ENCODE measurements around the gene MAP7. TPM values are rescaled to one million over a fixed set of nuclear protein-coding genes. Genes with fewer than 3 reads are reported as not detected.

The MAP7 gene
- polyA plus RNA-seq, 6 donors from 2014 or later, result 0.19 to 0.71 (median 0.32) TPM; not detected in 2

DNA sequence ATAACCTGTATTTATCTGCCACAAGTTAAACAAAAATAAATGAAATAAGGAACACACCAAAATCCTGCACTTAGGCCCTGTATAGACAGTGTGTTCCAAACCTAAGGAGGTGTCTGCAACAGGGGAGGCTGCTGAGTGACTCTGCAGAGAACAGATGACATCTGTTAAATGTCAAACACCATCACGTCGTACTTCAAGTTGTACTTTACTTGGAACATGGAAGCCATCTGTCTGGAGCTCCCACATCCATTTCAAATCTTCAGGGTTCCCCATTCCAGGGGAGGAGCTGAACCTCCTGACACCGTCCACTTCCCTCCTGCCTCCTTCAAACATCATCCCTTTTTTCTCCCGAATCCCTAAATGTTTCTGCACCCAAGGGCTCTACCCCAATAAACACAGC lies 1.8 kb upstream of the MAP7 start:
- ATAC-seq (ENCODE audit: low read depth in 2 of 2) (no peak), DNase-seq (no peak)
- Mint-ChIP-seq H3K4me1 (peaks cover 0 to 9% (median 5%) of the 10 kb centered on the region in 3 donors), H3K27ac (peak overlapping the region in 1 of 6 donors; percentile 68), H3K36me3 (no peaks in the 10 kb centered on the region), H3K9me3 (no peaks in the 10 kb centered on the region), H3K4me3 (peak overlapping the region in 4 of 8 donors; percentile 9 to 65 (median 32)), H3K27me3 (peaks cover 21 to 23% (median 21%) of the 10 kb centered on the region in 3 donors)

DNA sequence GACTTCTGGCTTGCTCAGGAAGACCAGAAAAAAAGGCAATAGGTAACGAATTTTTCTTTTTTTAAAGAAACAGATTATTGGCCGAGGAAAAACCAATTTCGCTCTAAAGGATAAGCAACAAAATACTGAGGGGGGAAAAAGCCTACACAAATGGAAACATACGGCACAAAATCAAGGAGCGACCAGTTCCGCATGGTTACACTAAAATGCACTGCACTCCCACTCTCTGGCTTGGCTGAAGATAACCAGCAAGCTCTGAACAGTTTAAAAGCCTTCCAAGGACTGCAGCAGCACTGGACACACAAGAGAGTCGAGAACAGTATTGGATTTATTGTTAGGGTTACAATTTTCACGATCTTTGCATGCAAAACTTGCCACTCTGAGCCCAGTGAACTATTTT lies 881 bp upstream of the MAP7 start:
- ATAC-seq (ENCODE audit: low read depth in 2 of 2), result no peak
- Mint-ChIP-seq H3K27me3 (peaks cover 29 to 32% (median 30%) of the 10 kb centered on the region in 3 donors), H3K4me1 (peaks cover 0 to 9% (median 5%) of the 10 kb centered on the region in 3 donors), H3K9me3 (no peaks in the 10 kb centered on the region), H3K27ac (peak overlapping the region in 1 of 6 donors; percentile 52), H3K36me3 (no peaks in the 10 kb centered on the region), H3K4me3 (peak overlapping the region; percentile 63 to 87 (median 73))
- no peak for DNase-seq

DNA sequence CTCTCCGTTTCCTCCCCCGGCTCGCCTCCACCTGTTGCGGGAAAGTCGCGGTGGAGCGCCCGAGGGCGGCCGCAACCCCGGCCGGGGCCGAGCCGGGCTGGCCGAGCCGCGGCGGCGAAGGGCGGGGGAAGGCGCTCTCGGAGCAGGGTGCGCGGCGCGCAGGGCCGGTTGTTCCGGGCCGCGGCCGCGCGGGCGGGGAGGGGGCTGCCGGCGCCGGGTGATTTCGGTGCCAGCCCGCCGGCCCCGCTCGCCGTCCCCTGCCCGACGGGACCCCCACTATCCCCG lies 235 bp downstream of the MAP7 start:
- Mint-ChIP-seq H3K36me3 (no peaks in the 10 kb centered on the region), H3K4me3 (peak overlapping the region in 5 of 8 donors; percentile 41 to 83 (median 68)), H3K27me3 (peaks cover 38 to 39% (median 38%) of the 10 kb centered on the region in 3 donors), H3K4me1 (peaks cover 0 to 9% (median 5%) of the 10 kb centered on the region in 3 donors), H3K27ac (no peak overlapping the region), H3K9me3 (no peaks in the 10 kb centered on the region)
- no peak for DNase-seq
- ATAC-seq (ENCODE audit: low read depth in 2 of 2), result peak; percentile 54 to 63

DNA sequence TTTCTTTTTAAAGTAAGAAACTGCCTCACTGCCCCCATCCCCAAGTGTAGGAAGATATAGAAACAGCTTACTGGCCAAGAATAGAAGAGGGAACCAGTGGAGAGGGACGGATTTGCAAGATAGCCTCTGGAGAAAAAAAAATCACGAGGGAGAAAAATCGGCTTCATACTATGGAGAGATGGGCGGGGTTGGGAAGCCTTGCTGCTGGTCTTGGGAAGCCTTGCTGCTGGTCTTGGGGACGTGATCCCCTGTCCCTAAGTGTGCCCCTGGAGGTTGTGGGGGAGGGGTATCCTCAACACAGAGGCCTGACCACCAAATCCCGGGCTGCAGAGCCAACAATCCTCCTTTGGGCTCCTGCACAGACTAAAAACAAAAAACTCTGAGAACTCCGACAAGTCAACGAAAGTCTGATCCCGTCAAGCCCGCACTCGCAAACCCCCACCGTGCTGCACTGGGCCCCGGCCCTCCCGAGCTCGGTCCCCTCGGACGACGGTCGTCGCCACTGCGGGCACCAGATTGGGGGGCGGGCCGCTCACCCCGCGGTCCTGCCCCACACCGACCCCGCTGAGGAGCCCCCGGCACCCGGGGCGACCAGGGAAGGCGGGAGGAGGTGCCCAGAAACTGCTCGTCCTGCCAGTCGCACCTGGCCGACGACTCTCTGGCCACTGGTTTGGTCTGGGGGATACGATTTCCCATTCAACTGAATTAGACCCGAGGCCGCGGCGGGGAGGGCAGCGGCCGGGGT lies 750 bp downstream of the MAP7 start:
- Mint-ChIP-seq H3K27me3 (peaks cover 42 to 44% (median 44%) of the 10 kb centered on the region in 3 donors), H3K9me3 (no peaks in the 10 kb centered on the region), H3K27ac (peak overlapping the region in 2 of 6 donors; percentile 12 to 36), H3K4me3 (peak overlapping the region; percentile 59 to 86 (median 80)), H3K36me3 (no peaks in the 10 kb centered on the region), H3K4me1 (peaks cover 0 to 9% (median 5%) of the 10 kb centered on the region in 3 donors)
- DNase-seq (no peak), ATAC-seq (ENCODE audit: low read depth in 2 of 2) (peak in 1 of 2 donors; percentile 9)

DNA sequence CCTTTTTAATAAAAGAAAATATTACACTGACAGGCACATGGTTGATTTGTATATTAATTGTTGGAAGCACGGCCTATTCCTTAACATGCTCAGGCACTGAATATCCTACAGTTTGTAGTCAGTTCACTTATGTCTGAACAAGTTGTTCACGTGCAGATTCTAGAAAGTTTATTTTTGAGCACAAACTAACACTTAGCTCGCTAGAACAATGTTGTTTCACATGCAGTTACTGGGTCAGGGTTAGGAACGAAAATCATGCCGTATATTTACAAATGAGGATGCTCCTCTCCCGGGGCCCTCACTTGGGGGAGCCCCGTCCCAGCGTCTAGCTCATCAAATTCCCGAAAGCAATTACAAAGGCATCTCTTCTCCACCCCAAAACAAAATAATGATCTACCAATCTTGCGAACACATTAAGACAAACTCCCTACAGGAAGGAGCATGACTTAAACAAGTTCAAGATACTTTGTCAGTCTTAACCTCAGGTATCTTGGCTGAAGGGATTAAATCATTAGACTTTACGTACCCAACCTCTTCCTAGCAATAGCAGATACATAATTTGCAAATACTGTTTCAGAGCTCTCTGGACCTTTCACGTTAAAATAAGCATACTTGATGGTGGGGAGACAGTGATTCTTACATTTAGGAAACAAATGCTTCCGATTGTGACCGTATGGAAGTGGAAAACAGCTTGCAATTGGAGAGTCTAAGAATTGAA lies 1.5 kb downstream of the MAP7 start:
- Mint-ChIP-seq H3K27me3 (peaks cover 44 to 52% (median 49%) of the 10 kb centered on the region in 3 donors), H3K27ac (peak overlapping the region in 2 of 6 donors; percentile 12 to 71), H3K4me3 (peak overlapping the region in 7 of 8 donors; percentile 59 to 86 (median 80))

DNA sequence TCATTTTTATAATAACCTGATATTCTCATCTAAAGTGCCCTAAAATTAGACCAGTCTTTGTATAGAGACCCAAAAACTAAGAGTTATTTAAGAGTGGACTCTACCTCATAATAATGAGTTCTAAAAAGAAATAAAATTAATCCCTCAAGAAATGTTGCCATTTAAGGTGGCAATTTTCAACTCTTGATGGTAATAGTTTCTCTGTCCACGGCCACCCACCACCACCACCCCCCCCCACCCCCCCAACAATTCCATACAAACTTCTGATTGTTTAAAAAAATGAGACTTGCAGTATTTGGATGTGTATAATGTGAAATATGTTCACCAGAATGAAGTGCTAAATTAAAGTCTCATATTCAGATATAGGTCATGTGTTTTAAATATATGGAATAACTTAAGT lies 2.4 kb downstream of the MAP7 start:
- H3K36me3 Mint-ChIP-seq, result no peaks in the 10 kb centered on the region
- H3K9me3 Mint-ChIP-seq, result no peaks in the 10 kb centered on the region
- H3K4me3 Mint-ChIP-seq, result no peak overlapping the region
- H3K27ac Mint-ChIP-seq, result no peak overlapping the region
- DNase-seq (no peak), ATAC-seq (ENCODE audit: low read depth in 2 of 2) (no peak)
- H3K4me1 Mint-ChIP-seq, result peaks cover 0 to 9% (median 5%) of the 10 kb centered on the region in 3 donors
- peaks cover 47 to 58% (median 54%) of the 10 kb centered on the region in 3 donors for H3K27me3 Mint-ChIP-seq

More for the DNA sequence above, 1.5 kb downstream of the MAP7 start:
- H3K4me1 Mint-ChIP-seq, result peaks cover 0 to 9% (median 5%) of the 10 kb centered on the region in 3 donors
- ATAC-seq (ENCODE audit: low read depth in 2 of 2), result no peak
- H3K9me3 Mint-ChIP-seq, result no peaks in the 10 kb centered on the region
- H3K36me3 Mint-ChIP-seq, result no peaks in the 10 kb centered on the region
- no peak for DNase-seq

DNA sequence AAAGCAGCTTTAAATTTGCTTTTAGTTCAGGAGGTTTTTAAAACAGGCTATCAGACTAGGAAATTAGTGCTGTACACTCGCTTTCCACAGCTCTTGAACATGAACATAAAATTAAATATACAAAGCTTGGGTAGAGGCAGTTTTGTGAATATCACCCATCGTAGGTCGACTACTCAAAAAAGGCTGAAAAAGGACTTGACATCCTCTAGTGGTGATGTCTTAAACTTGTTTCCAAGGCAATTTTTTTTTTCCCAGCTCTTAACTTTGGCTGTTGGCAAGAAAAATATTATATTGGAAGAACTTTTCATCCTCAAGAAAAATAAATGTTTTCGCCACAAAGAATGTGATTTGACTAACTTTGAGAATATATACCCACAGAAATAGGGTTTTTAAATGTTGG lies 2.9 kb downstream of the MAP7 start:
- Mint-ChIP-seq H3K4me3 (no peak overlapping the region), H3K36me3 (no peaks in the 10 kb centered on the region), H3K9me3 (no peaks in the 10 kb centered on the region), H3K4me1 (peaks cover 0 to 9% (median 5%) of the 10 kb centered on the region in 3 donors), H3K27me3 (peaks cover 50 to 58% (median 54%) of the 10 kb centered on the region in 3 donors), H3K27ac (no peak overlapping the region)
- DNase-seq (no peak), ATAC-seq (ENCODE audit: low read depth in 2 of 2) (no peak)

DNA sequence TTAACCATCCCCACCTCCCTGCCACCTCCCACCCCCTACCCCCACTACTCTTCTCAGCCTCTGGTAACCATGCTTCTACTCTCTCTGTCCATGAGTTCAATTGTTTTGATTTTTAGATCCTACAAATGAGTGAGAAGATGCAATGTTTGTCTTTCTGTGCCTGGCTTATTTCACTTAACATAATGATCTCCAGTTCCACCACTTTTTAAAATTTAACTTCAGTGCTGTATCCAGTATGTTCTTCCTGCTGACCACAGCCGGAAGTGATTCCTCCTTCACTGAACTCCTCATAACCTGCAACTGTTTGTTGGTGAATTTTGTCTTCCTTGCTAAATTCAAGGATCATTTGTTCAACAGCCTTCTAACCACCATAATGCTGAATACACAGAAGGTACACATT lies 3.9 kb downstream of the MAP7 start:
- ATAC-seq (ENCODE audit: low read depth in 2 of 2), result no peak
- no peaks in the 10 kb centered on the region for H3K9me3 Mint-ChIP-seq
- no peak for DNase-seq
- no peak overlapping the region for H3K4me3 Mint-ChIP-seq
- peaks cover 53 to 58% (median 54%) of the 10 kb centered on the region in 3 donors for H3K27me3 Mint-ChIP-seq
- H3K36me3 Mint-ChIP-seq, result no peaks in the 10 kb centered on the region
- H3K4me1 Mint-ChIP-seq, result peaks cover 0 to 9% (median 5%) of the 10 kb centered on the region in 3 donors
- no peak overlapping the region for H3K27ac Mint-ChIP-seq

DNA sequence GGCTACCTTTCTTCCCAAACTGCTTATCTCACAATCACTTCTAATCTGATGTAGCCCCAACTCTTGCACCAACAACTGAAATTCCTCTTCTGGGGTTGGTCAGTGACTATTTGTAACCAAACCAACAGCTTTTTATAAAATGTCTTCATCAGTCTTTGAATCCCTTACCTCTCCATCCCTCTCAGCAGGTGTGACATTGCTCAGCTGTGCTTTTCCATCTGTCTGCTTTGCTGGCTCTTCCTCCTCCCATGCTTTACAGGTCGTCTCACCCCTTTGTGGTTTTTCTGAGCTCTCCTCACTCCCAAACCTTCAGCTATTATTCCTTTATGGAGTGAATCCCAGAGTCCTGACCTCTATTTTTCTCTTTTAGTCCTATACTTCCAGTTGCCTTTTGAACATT lies 5.9 kb downstream of the MAP7 start:
- peaks cover 51 to 57% (median 54%) of the 10 kb centered on the region in 3 donors for H3K27me3 Mint-ChIP-seq
- peaks cover 0 to 5% (median 4%) of the 10 kb centered on the region in 3 donors for H3K4me1 Mint-ChIP-seq
- no peak overlapping the region for H3K4me3 Mint-ChIP-seq
- DNase-seq (no peak), ATAC-seq (ENCODE audit: low read depth in 2 of 2) (no peak)
- no peaks in the 10 kb centered on the region for H3K9me3 Mint-ChIP-seq
- H3K27ac Mint-ChIP-seq, result no peak overlapping the region
- H3K36me3 Mint-ChIP-seq, result no peaks in the 10 kb centered on the region

DNA sequence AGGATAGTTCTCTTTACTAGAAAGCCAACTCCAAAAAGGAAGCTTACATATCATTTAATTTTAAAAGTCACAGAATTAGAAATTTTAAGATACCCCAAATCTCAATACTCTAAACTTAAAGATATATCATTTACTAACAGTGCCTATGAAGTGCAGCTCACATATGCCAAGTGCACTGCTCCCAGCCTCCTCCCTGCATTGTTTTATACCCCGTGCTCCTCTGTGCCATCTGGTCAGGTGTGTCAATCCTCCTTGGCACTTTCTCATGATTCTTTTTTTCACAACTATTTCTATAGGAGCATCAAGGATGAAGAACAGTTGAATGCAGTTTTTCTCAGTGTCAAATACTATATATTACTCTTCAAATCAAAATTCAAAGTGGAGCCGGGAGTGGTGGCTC lies 8.8 kb downstream of the MAP7 start:
- ATAC-seq (ENCODE audit: low read depth in 2 of 2) (no peak), DNase-seq (no peak)
- Mint-ChIP-seq H3K27me3 (peaks cover 26 to 32% (median 27%) of the 10 kb centered on the region in 3 donors), H3K27ac (no peak overlapping the region), H3K9me3 (peaks cover 0 to 2% (median 0%) of the 10 kb centered on the region in 7 donors), H3K4me3 (no peak overlapping the region), H3K36me3 (no peaks in the 10 kb centered on the region), H3K4me1 (no peaks in the 10 kb centered on the region)

DNA sequence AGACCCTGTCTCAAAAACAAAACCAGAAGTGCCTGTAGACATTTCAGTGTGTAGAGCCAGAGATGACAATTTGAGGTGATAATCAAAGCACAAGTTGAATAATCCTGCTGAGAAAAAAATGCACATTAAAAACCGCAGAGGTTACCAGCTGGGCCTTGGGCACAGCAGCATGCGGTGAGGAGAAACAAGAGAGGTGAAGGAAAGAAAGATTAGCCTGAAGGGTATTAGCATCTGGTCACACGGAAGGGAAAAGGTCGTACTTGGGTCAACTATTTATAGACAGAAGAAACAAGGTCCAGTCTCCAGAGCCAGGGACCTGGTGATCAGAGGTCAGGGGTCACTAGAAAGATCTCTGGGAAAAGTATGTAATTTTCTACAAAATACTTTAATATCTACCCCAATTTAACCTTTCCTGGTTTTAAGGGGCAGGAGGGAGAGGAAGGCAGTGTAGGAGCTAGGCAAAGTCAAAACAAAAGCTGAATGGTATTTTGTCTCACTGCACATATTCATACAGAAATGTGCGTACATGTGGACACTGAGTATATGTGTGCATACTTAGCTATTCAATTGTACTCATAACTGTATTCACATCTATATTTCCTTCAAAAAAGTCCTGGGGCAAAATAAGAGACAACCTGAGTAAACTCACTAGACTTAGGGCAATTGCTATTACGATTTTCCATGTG lies 10.1 kb downstream of the MAP7 start:
- DNase-seq (no peak), ATAC-seq (ENCODE audit: low read depth in 2 of 2) (no peak)
- Mint-ChIP-seq H3K4me1 (no peaks in the 10 kb centered on the region), H3K27me3 (peaks cover 17 to 20% (median 19%) of the 10 kb centered on the region in 3 donors), H3K4me3 (no peak overlapping the region), H3K9me3 (peaks cover 0 to 7% (median 0%) of the 10 kb centered on the region in 7 donors), H3K36me3 (no peaks in the 10 kb centered on the region), H3K27ac (no peak overlapping the region)

DNA sequence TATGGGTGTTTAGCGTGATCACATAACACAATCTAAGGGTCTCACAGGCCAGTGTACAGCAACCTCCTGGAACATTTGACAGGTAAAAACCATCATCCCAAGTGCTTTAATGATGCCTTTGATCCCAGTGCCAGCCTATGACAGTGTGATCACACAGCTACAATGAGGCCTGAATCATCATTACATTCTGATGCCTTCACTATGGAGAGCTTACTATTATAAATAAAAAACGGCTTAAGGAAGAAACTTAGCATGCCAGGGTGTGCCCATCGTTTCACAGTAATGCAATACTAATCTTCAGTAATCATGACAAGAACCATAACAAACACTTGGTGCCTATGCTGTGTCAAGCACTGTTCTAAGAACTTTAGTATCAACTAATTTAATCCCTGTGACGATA lies 11.4 kb downstream of the MAP7 start:
- H3K9me3 Mint-ChIP-seq, result peaks cover 0 to 7% (median 0%) of the 10 kb centered on the region in 7 donors
- H3K27ac Mint-ChIP-seq, result no peak overlapping the region
- H3K4me3 Mint-ChIP-seq, result no peak overlapping the region
- H3K4me1 Mint-ChIP-seq, result no peaks in the 10 kb centered on the region
- H3K36me3 Mint-ChIP-seq, result no peaks in the 10 kb centered on the region
- DNase-seq, result no peak
- ATAC-seq (ENCODE audit: low read depth in 2 of 2), result no peak
- peaks cover 6 to 12% (median 7%) of the 10 kb centered on the region in 3 donors for H3K27me3 Mint-ChIP-seq

DNA sequence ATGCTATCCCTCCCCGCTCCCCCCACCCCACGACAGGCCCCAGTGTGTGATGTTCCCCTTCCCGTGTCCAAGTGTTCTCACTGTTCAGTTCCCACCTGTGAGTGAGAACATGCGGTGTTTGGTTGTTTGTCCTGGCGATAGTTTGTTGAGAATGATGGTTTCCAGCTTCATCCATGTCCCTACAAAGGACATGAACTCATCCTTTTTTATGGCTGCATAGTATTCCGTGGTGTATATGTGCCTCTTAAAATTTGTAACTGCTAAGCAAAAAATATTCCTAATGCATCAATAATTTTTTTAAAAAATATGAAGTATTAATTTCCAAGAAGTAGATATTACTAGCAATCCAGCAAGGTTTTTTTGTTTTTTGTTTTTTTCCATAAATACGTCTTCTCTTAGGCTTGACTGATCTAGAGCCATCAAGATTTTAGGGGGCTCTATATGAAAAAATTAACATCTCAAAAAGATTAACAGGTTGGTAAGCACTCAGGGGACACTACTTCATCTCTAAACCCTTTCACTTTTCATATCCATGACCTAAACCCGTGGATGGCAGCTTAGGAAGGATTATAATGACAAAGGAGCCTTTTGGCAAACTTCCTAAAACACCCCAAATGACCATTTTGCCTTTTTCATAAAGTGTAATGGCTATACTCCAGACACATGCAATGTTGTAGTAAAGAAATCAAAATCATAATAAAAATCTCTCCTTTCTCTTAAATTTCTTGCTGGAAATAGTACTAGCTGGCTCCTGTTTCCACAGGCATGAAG lies 14.2 kb downstream of the MAP7 start:
- no peaks in the 10 kb centered on the region for H3K4me1 Mint-ChIP-seq
- DNase-seq (no peak), ATAC-seq (ENCODE audit: low read depth in 2 of 2) (no peak)
- H3K36me3 Mint-ChIP-seq, result no peaks in the 10 kb centered on the region
- peaks cover 5 to 12% (median 7%) of the 10 kb centered on the region in 3 donors for H3K27me3 Mint-ChIP-seq
- no peak overlapping the region for H3K4me3 Mint-ChIP-seq
- H3K9me3 Mint-ChIP-seq, result peaks cover 0 to 7% (median 0%) of the 10 kb centered on the region in 7 donors
- H3K27ac Mint-ChIP-seq, result no peak overlapping the region

All from naive B cell (primary cell).